ENCODE measurements around the gene HMGCR. TPM values are rescaled to one million over a fixed set of nuclear protein-coding genes. Genes with fewer than 3 reads are reported as not detected.

HMGCR gene
- total and polyA plus RNA-seq, 2 experiments from 2014 or later = 72.2 to 331 TPM

DNA sequence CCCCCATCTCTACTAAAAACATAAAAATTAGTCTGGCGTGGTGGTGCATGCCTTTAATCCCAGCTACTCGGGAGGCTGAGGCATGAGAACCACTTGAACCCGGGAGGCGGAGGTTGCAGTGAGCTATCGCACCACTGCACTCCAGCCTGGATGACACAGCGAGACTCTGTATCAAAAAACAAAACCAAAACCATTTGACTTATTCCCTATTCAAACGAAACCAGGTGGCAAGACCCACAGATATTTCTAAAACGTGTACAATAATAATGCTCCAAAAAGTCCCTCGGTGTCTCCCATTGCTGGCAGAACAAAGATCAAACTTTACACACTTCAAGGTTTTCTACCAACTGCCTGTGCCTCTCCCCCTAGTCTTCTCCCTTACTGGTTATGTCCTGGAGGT is 29.8 kb downstream of the HMGCR start (continued):
- TF ChIP-seq, protein P1, sequence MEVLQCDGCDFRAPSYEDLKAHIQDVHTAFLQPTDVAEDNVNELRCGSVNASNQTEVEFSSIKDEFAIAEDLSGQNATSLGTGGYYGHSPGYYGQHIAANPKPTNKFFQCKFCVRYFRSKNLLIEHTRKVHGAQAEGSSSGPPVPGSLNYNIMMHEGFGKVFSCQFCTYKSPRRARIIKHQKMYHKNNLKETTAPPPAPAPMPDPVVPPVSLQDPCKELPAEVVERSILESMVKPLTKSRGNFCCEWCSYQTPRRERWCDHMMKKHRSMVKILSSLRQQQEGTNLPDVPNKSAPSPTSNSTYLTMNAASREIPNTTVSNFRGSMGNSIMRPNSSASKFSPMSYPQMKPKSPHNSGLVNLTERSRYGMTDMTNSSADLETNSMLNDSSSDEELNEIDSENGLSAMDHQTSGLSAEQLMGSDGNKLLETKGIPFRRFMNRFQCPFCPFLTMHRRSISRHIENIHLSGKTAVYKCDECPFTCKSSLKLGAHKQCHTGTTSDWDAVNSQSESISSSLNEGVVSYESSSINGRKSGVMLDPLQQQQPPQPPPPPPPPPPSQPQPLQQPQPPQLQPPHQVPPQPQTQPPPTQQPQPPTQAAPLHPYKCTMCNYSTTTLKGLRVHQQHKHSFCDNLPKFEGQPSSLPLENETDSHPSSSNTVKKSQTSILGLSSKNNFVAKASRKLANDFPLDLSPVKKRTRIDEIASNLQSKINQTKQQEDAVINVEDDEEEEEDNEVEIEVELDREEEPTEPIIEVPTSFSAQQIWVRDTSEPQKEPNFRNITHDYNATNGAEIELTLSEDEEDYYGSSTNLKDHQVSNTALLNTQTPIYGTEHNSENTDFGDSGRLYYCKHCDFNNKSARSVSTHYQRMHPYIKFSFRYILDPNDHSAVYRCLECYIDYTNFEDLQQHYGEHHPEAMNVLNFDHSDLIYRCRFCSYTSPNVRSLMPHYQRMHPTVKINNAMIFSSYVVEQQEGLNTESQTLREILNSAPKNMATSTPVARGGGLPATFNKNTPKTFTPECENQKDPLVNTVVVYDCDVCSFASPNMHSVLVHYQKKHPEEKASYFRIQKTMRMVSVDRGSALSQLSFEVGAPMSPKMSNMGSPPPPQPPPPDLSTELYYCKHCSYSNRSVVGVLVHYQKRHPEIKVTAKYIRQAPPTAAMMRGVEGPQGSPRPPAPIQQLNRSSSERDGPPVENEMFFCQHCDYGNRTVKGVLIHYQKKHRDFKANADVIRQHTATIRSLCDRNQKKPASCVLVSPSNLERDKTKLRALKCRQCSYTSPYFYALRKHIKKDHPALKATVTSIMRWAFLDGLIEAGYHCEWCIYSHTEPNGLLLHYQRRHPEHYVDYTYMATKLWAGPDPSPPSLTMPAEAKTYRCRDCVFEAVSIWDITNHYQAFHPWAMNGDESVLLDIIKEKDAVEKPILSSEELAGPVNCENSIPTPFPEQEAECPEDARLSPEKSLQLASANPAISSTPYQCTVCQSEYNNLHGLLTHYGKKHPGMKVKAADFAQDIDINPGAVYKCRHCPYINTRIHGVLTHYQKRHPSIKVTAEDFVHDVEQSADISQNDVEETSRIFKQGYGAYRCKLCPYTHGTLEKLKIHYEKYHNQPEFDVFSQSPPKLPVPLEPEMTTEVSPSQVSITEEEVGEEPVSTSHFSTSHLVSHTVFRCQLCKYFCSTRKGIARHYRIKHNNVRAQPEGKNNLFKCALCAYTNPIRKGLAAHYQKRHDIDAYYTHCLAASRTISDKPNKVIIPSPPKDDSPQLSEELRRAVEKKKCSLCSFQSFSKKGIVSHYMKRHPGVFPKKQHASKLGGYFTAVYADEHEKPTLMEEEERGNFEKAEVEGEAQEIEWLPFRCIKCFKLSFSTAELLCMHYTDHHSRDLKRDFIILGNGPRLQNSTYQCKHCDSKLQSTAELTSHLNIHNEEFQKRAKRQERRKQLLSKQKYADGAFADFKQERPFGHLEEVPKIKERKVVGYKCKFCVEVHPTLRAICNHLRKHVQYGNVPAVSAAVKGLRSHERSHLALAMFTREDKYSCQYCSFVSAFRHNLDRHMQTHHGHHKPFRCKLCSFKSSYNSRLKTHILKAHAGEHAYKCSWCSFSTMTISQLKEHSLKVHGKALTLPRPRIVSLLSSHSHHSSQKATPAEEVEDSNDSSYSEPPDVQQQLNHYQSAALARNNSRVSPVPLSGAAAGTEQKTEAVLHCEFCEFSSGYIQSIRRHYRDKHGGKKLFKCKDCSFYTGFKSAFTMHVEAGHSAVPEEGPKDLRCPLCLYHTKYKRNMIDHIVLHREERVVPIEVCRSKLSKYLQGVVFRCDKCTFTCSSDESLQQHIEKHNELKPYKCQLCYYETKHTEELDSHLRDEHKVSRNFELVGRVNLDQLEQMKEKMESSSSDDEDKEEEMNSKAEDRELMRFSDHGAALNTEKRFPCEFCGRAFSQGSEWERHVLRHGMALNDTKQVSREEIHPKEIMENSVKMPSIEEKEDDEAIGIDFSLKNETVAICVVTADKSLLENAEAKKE (CRISPR knock-in tag; IDR thresholded peaks at IDR 0.05) = no peak
- TF ChIP-seq, protein P2, sequence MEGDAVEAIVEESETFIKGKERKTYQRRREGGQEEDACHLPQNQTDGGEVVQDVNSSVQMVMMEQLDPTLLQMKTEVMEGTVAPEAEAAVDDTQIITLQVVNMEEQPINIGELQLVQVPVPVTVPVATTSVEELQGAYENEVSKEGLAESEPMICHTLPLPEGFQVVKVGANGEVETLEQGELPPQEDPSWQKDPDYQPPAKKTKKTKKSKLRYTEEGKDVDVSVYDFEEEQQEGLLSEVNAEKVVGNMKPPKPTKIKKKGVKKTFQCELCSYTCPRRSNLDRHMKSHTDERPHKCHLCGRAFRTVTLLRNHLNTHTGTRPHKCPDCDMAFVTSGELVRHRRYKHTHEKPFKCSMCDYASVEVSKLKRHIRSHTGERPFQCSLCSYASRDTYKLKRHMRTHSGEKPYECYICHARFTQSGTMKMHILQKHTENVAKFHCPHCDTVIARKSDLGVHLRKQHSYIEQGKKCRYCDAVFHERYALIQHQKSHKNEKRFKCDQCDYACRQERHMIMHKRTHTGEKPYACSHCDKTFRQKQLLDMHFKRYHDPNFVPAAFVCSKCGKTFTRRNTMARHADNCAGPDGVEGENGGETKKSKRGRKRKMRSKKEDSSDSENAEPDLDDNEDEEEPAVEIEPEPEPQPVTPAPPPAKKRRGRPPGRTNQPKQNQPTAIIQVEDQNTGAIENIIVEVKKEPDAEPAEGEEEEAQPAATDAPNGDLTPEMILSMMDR (conservative IDR thresholded peaks at IDR 0.05; ENCODE audit: low read depth in 2 of 2) = no peak
- TF ChIP-seq STAT1 (IDR thresholded peaks at IDR 0.05; ENCODE audit: unreplicated experiment) (no peak), POLR2AphosphoS5 (IDR thresholded peaks at IDR 0.05; ENCODE audit: low read depth) (no peak), ZNF114 (CRISPR knock-in tag; IDR thresholded peaks at IDR 0.05) (no peak), CREB1 (CRISPR knock-in tag; IDR thresholded peaks at IDR 0.05; ENCODE audit: low read depth) (no peak)
- TF ChIP-seq, protein P3, sequence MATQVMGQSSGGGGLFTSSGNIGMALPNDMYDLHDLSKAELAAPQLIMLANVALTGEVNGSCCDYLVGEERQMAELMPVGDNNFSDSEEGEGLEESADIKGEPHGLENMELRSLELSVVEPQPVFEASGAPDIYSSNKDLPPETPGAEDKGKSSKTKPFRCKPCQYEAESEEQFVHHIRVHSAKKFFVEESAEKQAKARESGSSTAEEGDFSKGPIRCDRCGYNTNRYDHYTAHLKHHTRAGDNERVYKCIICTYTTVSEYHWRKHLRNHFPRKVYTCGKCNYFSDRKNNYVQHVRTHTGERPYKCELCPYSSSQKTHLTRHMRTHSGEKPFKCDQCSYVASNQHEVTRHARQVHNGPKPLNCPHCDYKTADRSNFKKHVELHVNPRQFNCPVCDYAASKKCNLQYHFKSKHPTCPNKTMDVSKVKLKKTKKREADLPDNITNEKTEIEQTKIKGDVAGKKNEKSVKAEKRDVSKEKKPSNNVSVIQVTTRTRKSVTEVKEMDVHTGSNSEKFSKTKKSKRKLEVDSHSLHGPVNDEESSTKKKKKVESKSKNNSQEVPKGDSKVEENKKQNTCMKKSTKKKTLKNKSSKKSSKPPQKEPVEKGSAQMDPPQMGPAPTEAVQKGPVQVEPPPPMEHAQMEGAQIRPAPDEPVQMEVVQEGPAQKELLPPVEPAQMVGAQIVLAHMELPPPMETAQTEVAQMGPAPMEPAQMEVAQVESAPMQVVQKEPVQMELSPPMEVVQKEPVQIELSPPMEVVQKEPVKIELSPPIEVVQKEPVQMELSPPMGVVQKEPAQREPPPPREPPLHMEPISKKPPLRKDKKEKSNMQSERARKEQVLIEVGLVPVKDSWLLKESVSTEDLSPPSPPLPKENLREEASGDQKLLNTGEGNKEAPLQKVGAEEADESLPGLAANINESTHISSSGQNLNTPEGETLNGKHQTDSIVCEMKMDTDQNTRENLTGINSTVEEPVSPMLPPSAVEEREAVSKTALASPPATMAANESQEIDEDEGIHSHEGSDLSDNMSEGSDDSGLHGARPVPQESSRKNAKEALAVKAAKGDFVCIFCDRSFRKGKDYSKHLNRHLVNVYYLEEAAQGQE (IDR thresholded peaks at IDR 0.05; ENCODE audit: unreplicated experiment) = no peak

Data from GM23338 (cell line).